ENCODE results near the gene VPS54. TPM values are rescaled to one million over a fixed set of nuclear protein-coding genes. Genes with fewer than 3 reads are reported as not detected.

VPS54 gene
- polyA plus RNA-seq, 1 of the 3 experiments (the other 2 are of a cell fraction) = 5.3 TPM

GRCh38 chr2:63977904-63978303 lies 41.3 kb downstream of the VPS54 start:
- Histone ChIP-seq H3K9me3 (no peaks in the 10 kb centered on the region), H3K9me2 (0 out of 2 replicates have a peak, but pooled peaks cover 3% of the 10 kb centered on the region), H3K27ac (ENCODE audit: low read depth in 2 of 2, low read length in 1 of 2) (no peak overlapping the region), H3K4me1 (ENCODE audit: control insufficient read depth in 1 of 2, insufficient read depth in 2 of 2, low read depth in 1 of 2, low read length in 1 of 2) (no peaks in the 10 kb centered on the region), H3K9ac (no peak overlapping the region), H3K4me3 (ENCODE audit: low read depth in 2 of 2, low read length in 1 of 2) (no peak overlapping the region), H3K79me2 (ENCODE audit: insufficient read depth) (no peaks in the 10 kb centered on the region), H3K36me3 (replicated peaks in 1 of 2; ENCODE audit: control insufficient read depth in 1 of 2, insufficient read depth in 2 of 2, low read length in 1 of 2) (peaks cover 33 to 56% of the 10 kb centered on the region in 2 experiments), H4K20me1 (ENCODE audit: insufficient read depth) (0 out of 2 replicates have a peak, but pooled peaks cover 6% of the 10 kb centered on the region), H3K27me3 (ENCODE audit: insufficient read depth) (no peaks in the 10 kb centered on the region), H2AFZ (ENCODE audit: low read depth) (no peak overlapping the region), H3F3A (replicated peaks; ENCODE audit: insufficient read depth) (peaks cover 3% of the 10 kb centered on the region), H3K4me2 (no peak overlapping the region)
- TF ChIP-seq FOXJ3 (CRISPR knock-in tag; IDR thresholded peaks at IDR 0.05) (no peak), JUND (IDR thresholded peaks at IDR 0.05) (no peak), GABPA (IDR thresholded peaks at IDR 0.05; ENCODE audit: low read depth) (no peak), FOXM1 (IDR thresholded peaks at IDR 0.05; ENCODE audit: low read depth) (no peak), MAX (IDR thresholded peaks at IDR 0.05; ENCODE audit: low read depth) (no peak), SIN3A (IDR thresholded peaks at IDR 0.05; ENCODE audit: borderline replicate concordance, low read depth, low read length) (no peak)
- TF ChIP-seq, protein P1, sequence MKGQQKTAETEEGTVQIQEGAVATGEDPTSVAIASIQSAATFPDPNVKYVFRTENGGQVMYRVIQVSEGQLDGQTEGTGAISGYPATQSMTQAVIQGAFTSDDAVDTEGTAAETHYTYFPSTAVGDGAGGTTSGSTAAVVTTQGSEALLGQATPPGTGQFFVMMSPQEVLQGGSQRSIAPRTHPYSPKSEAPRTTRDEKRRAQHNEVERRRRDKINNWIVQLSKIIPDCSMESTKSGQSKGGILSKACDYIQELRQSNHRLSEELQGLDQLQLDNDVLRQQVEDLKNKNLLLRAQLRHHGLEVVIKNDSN (IDR thresholded peaks at IDR 0.05; ENCODE audit: borderline replicate concordance, low read depth) = no peak
- TF ChIP-seq, protein P2, sequence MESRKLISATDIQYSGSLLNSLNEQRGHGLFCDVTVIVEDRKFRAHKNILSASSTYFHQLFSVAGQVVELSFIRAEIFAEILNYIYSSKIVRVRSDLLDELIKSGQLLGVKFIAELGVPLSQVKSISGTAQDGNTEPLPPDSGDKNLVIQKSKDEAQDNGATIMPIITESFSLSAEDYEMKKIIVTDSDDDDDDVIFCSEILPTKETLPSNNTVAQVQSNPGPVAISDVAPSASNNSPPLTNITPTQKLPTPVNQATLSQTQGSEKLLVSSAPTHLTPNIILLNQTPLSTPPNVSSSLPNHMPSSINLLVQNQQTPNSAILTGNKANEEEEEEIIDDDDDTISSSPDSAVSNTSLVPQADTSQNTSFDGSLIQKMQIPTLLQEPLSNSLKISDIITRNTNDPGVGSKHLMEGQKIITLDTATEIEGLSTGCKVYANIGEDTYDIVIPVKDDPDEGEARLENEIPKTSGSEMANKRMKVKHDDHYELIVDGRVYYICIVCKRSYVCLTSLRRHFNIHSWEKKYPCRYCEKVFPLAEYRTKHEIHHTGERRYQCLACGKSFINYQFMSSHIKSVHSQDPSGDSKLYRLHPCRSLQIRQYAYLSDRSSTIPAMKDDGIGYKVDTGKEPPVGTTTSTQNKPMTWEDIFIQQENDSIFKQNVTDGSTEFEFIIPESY (IDR thresholded peaks at IDR 0.05; ENCODE audit: borderline replicate concordance, low read depth) = no peak
- CTCF ChIA-PET = no interaction called here
- DNase-seq = no peak
- POLR2A ChIA-PET = no interaction called here
- 97% methylated on average over 5 of the region's 5 CpGs for WGBS (ENCODE audit: low lambda C conversion rate)

- Histone ChIP-seq H3K4me1 (ENCODE audit: control insufficient read depth in 1 of 2, insufficient read depth in 2 of 2, low read depth in 1 of 2, low read length in 1 of 2) (no peaks in the 10 kb centered on the region), H3K36me3 (replicated peaks in 1 of 2; ENCODE audit: control insufficient read depth in 1 of 2, insufficient read depth in 2 of 2, low read length in 1 of 2) (peaks cover 28 to 52% of the 10 kb centered on the region in 2 experiments), H3K9ac (no peak overlapping the region), H3K9me3 (no peaks in the 10 kb centered on the region), H3K4me3 (ENCODE audit: low read depth in 2 of 2, low read length in 1 of 2) (no peak overlapping the region), H3K27ac (ENCODE audit: low read depth in 2 of 2, low read length in 1 of 2) (no peak overlapping the region), H4K20me1 (ENCODE audit: insufficient read depth) (no peaks in the 10 kb centered on the region), H3K27me3 (ENCODE audit: insufficient read depth) (no peaks in the 10 kb centered on the region), H3K4me2 (no peak overlapping the region), H3K9me2 (0 out of 2 replicates have a peak, but pooled peaks cover 3% of the 10 kb centered on the region), H3F3A (replicated peaks; ENCODE audit: insufficient read depth) (no peaks in the 10 kb centered on the region), H3K79me2 (ENCODE audit: insufficient read depth) (no peaks in the 10 kb centered on the region), H2AFZ (ENCODE audit: low read depth) (no peak overlapping the region)
- no peak for DNase-seq
- POLR2A ChIA-PET = no interaction called here
- 98% methylated on average over 7 of the region's 7 CpGs for WGBS (ENCODE audit: low lambda C conversion rate)
- CTCF ChIA-PET = interaction anchor here (1.4 kb wide), 1 partner anchor 24 kb away, joined by 3 read pairs; no protein-coding TSS in a partner anchor
- TF ChIP-seq NFIC (IDR thresholded peaks at IDR 0.05; ENCODE audit: borderline replicate concordance) (no peak), EP300 (IDR thresholded peaks at IDR 0.05; ENCODE audit: borderline replicate concordance in 1 of 2, low read depth in 1 of 2, low read length in 1 of 2) (no peak), FOXJ3 (CRISPR knock-in tag; IDR thresholded peaks at IDR 0.05) (no peak), MXI1 (IDR thresholded peaks at IDR 0.05; ENCODE audit: low read depth, low read length) (no peak), USF2 (IDR thresholded peaks at IDR 0.05; ENCODE audit: borderline replicate concordance, low read depth, low read length) (no peak), ELF1 (IDR thresholded peaks at IDR 0.05) (no peak), GABPA (IDR thresholded peaks at IDR 0.05; ENCODE audit: low read depth) (no peak), CHD2 (IDR thresholded peaks at IDR 0.05; ENCODE audit: low read length, partially characterized antibody) (no peak), TAF1 (IDR thresholded peaks at IDR 0.05; ENCODE audit: borderline replicate concordance, low read depth, low read length) (no peak)
- TF ChIP-seq, protein P3, sequence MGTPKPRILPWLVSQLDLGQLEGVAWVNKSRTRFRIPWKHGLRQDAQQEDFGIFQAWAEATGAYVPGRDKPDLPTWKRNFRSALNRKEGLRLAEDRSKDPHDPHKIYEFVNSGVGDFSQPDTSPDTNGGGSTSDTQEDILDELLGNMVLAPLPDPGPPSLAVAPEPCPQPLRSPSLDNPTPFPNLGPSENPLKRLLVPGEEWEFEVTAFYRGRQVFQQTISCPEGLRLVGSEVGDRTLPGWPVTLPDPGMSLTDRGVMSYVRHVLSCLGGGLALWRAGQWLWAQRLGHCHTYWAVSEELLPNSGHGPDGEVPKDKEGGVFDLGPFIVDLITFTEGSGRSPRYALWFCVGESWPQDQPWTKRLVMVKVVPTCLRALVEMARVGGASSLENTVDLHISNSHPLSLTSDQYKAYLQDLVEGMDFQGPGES (IDR thresholded peaks at IDR 0.05; ENCODE audit: low read depth, low read length) = no peak
Measured at GRCh38 chr2:63976125-63976510, 43.1 kb downstream of the VPS54 start.
